WERI-Rb-1 (cell line): ENCODE measurements around the gene TNRC6B.

Source experiments
- DNase-seq: peaks from one replicate; pipeline ENCODE4 v3.0.0-alpha.2; 2020
- H3K27ac ChIP-seq: fragments of 250-450 bp; sonication (Bioruptor Pico); 2 replicates; pipeline ENCODE4 v1.5.1; 2020; ENCODE audit warnings: mild to moderate bottlenecking, moderate library complexity
- H3K27me3 ChIP-seq: fragments of 250-450 bp; sonication (Bioruptor Pico); 2 replicates; pipeline ENCODE4 v1.5.1; 2021; ENCODE audit warnings: mild to moderate bottlenecking, low read depth, moderate library complexity; ENCODE audit not compliant: insufficient read depth, severe bottlenecking
- H3K36me3 ChIP-seq: fragments of 250-450 bp; sonication (Bioruptor Pico); 2 replicates; pipeline ENCODE4 v1.5.1; 2020; ENCODE audit warnings: mild to moderate bottlenecking, moderate library complexity
- H3K4me3 ChIP-seq: 2 replicates; pipeline ENCODE4 v1.5.1; 2011; ENCODE audit warnings: low read depth, mild to moderate bottlenecking, control low read depth, low read length
- H3K9me3 ChIP-seq: fragments of 250-450 bp; sonication (Bioruptor Pico); 2 replicates; pipeline ENCODE4 v1.5.1; 2021; ENCODE audit warnings: mild to moderate bottlenecking, moderate library complexity; ENCODE audit not compliant: severe bottlenecking
- TF ChIP-seq, protein P1 (sequence below): IDR thresholded peaks from 2 replicates; pipeline ENCODE4 v1.5.1; 2011; ENCODE audit warnings: low read depth, mild to moderate bottlenecking, control low read depth, inconsistent platforms, low read length

TNRC6B gene

GRCh38 chr22:40312050-40312449 lies 134.3 kb downstream of the TNRC6B start:
- Histone ChIP-seq H3K27me3 (no peaks in the 10 kb centered on the region), H3K9me3 (no peaks in the 10 kb centered on the region), H3K27ac (no peak overlapping the region), H3K36me3 (peaks cover 54% of the 10 kb centered on the region), H3K4me3 (no peak overlapping the region)
- DNase-seq: no peak
- TF ChIP-seq, protein P1, sequence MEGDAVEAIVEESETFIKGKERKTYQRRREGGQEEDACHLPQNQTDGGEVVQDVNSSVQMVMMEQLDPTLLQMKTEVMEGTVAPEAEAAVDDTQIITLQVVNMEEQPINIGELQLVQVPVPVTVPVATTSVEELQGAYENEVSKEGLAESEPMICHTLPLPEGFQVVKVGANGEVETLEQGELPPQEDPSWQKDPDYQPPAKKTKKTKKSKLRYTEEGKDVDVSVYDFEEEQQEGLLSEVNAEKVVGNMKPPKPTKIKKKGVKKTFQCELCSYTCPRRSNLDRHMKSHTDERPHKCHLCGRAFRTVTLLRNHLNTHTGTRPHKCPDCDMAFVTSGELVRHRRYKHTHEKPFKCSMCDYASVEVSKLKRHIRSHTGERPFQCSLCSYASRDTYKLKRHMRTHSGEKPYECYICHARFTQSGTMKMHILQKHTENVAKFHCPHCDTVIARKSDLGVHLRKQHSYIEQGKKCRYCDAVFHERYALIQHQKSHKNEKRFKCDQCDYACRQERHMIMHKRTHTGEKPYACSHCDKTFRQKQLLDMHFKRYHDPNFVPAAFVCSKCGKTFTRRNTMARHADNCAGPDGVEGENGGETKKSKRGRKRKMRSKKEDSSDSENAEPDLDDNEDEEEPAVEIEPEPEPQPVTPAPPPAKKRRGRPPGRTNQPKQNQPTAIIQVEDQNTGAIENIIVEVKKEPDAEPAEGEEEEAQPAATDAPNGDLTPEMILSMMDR: no peak

- no peak overlapping the region for H3K4me3 ChIP-seq
- H3K9me3 ChIP-seq: no peaks in the 10 kb centered on the region
- DNase-seq: no peak
- no peak overlapping the region for H3K27ac ChIP-seq
- no peaks in the 10 kb centered on the region for H3K27me3 ChIP-seq
- TF ChIP-seq, protein P1: no peak
- peaks cover 62% of the 10 kb centered on the region for H3K36me3 ChIP-seq
Observed at GRCh38 chr22:40313007-40313406, 135.3 kb downstream of the TNRC6B start.

DNA sequence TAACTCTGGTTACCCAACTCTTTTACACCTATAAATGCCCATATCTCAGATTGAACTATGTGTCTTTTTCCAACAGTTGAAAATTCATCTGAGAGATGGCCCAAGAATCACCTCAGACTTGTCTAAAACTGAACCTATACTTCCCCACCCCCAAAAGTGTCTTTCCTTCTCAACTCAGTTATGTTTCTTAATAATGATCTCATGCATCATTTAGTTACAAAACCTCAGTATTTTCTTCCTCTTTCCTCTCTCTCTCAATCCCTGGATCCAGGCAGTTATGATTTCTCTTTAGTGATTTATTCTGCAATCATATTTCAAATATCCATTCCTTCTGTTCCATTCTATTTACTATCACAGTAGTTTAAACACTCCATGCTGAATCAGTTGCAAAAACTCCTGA lies 136.3 kb downstream of the TNRC6B start:
- DNase-seq: no peak
- H3K36me3 ChIP-seq: peaks cover 63% of the 10 kb centered on the region
- TF ChIP-seq, protein P1: no peak

GRCh38 chr22:40320687-40321086 lies 143.0 kb downstream of the TNRC6B start:
- no peaks in the 10 kb centered on the region for H3K27me3 ChIP-seq
- H3K27ac ChIP-seq: no peak overlapping the region
- TF ChIP-seq, protein P1: no peak
- H3K9me3 ChIP-seq: no peaks in the 10 kb centered on the region
- peaks cover 41% of the 10 kb centered on the region for H3K36me3 ChIP-seq
- no peak overlapping the region for H3K4me3 ChIP-seq
- DNase-seq: no peak

More for the DNA sequence above, 136.3 kb downstream of the TNRC6B start:
- no peak overlapping the region for H3K4me3 ChIP-seq
- H3K27ac ChIP-seq: no peak overlapping the region
- no peaks in the 10 kb centered on the region for H3K27me3 ChIP-seq
- no peaks in the 10 kb centered on the region for H3K9me3 ChIP-seq

DNA sequence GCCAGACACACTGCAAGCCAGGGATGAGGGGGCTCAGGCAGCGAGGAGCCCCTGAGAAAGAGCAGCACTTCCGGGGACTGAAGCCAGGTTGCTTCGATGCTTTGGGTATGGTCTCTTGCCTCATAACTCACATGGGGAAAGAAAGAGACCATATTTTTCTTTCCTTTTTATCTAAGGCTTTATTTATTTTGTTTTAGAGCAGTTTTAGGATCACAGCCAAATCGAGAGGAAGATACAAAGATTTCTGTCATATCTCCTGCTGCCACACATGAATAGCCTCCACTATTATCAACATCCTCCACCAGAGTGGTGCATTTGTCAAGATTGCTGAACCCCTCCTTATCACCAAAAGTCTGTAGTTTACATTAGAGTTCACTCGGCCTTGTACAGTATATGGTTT lies 144.3 kb downstream of the TNRC6B start:
- Histone ChIP-seq H3K4me3 (no peak overlapping the region), H3K36me3 (peaks cover 30% of the 10 kb centered on the region), H3K9me3 (no peaks in the 10 kb centered on the region), H3K27ac (no peak overlapping the region), H3K27me3 (no peaks in the 10 kb centered on the region)
- DNase-seq: no peak
- TF ChIP-seq, protein P1: no peak

GRCh38 chr22:40322818-40323447 lies 145.2 kb downstream of the TNRC6B start:
- no peak for DNase-seq
- TF ChIP-seq, protein P1: no peak
- Histone ChIP-seq H3K27me3 (no peaks in the 10 kb centered on the region), H3K9me3 (no peaks in the 10 kb centered on the region), H3K27ac (no peak overlapping the region), H3K4me3 (no peak overlapping the region), H3K36me3 (peaks cover 22% of the 10 kb centered on the region)
